ENCODE measurements around the gene MFSD11. TPM values are rescaled to one million over a fixed set of nuclear protein-coding genes. Genes with fewer than 3 reads are reported as not detected.
"Not testable (repeated sequence)": the region's sequence is repeated elsewhere in the genome, so short reads cannot be mapped to it uniquely, and the experiment has no call there.

MFSD11 gene
- total RNA-seq, 1 donor, result 40.5 TPM

GRCh38 chr17:76812263-76812662, 74.3 kb downstream of the MFSD11 start:
- no peak overlapping the region for H3K4me3 ChIP-seq (ENCODE audit: low read depth, low read length)
- peak; percentile 3 for DNase-seq (ENCODE audit: low read depth)
- no peak for TF ChIP-seq CTCF (IDR thresholded peaks at IDR 0.05; ENCODE audit: insufficient read depth, low read length)

GRCh38 chr17:76812968-76813367, 75.0 kb downstream of the MFSD11 start:
- no peak for TF ChIP-seq CTCF (IDR thresholded peaks at IDR 0.05; ENCODE audit: insufficient read depth, low read length)
- no peak overlapping the region for H3K4me3 ChIP-seq (ENCODE audit: low read depth, low read length)

GRCh38 chr17:76815907-76816589, 78.1 kb downstream of the MFSD11 start:
- not testable (repeated sequence) for DNase-seq (ENCODE audit: low read depth); H3K4me3 ChIP-seq (ENCODE audit: low read depth, low read length)

More at GRCh38 chr17:76812968-76813367, 75.0 kb downstream of the MFSD11 start:
- DNase-seq (ENCODE audit: low read depth), result no peak

- DNase-seq (ENCODE audit: low read depth), result peak; percentile 53
- H3K4me3 ChIP-seq (ENCODE audit: low read depth, low read length), result no peak overlapping the region
- TF ChIP-seq CTCF (IDR thresholded peaks at IDR 0.05; ENCODE audit: insufficient read depth, low read length), result peak; percentile 78
Observed at GRCh38 chr17:76816590-76817135, 78.7 kb downstream of the MFSD11 start.

GRCh38 chr17:76820039-76820438, 82.1 kb downstream of the MFSD11 start:
- H3K4me3 ChIP-seq (ENCODE audit: low read depth, low read length), result no peak overlapping the region
- no peak for TF ChIP-seq CTCF (IDR thresholded peaks at IDR 0.05; ENCODE audit: insufficient read depth, low read length)
- DNase-seq (ENCODE audit: low read depth), result no peak

GRCh38 chr17:76820561-76820960, 82.6 kb downstream of the MFSD11 start:
- no peak for TF ChIP-seq CTCF (IDR thresholded peaks at IDR 0.05; ENCODE audit: insufficient read depth, low read length)
- no peak overlapping the region for H3K4me3 ChIP-seq (ENCODE audit: low read depth, low read length)
- DNase-seq (ENCODE audit: low read depth), result no peak

- DNase-seq (ENCODE audit: low read depth), result no peak
- no peak for TF ChIP-seq CTCF (IDR thresholded peaks at IDR 0.05; ENCODE audit: insufficient read depth, low read length)
- no peak overlapping the region for H3K4me3 ChIP-seq (ENCODE audit: low read depth, low read length)
Observed at GRCh38 chr17:76822184-76822778, 84.4 kb downstream of the MFSD11 start.
